TTC549 (cell line): Measurements from ENCODE around the gene MEAK7.

Experiments used
- FAIRE-seq: peaks from 2 replicates; lab custom pipeline; 2012; peaks lifted over from hg19 to GRCh38; lab: Jason Lieb, UNC

Gene MEAK7

DNA sequence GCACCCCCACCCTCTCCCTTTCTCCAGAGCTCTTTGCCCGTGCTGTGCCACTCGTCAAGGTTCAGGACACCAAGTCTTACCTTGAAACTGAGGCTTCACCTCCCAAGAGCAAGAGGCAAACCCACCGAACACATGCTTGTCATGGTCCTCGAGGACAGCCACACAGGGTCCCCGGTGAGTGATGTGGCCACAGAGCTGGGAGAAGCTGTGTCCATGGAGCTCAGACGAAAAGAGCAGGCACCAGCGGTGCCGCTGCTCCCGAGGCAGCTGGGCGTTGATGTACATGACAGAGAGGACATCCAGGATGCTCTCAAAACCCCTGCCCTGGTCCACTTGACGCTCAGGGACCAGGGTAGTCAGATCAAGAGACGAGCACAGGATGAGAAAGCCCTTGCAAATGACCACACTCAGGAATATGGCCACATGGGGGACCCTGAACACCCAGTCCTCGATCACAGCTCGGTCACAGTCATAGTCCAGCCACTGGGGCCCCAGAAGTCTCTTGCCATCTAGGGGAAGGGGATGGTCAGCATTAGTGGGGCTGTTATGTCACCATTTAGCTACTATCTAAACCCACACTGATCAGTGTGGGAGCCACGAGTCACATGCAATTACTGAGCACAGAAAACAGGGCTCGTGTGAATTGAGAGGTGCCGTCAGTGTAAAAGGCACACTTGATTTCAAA is 17.8 kb downstream of the MEAK7 start:
- no peak for FAIRE-seq

DNA sequence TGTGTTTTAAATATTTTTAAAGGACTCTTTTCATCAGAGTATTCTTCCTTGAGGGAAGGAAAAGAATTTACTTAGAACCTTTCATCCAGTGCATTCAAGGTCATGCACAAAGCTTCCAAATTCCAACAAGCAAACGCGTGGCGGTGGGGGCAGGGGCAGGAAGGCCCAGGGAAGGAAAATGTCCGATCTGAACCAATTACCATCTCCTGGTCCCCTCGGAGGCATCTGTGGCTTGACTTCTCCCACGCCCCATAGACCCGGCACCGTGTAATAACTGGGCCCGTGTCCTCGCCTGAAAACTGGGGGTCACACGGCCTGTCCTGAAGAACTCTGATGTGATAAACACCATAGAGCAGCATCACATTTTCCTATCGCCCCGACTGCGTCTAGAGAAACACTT is 18.3 kb downstream of the MEAK7 start:
- FAIRE-seq, result no peak

DNA sequence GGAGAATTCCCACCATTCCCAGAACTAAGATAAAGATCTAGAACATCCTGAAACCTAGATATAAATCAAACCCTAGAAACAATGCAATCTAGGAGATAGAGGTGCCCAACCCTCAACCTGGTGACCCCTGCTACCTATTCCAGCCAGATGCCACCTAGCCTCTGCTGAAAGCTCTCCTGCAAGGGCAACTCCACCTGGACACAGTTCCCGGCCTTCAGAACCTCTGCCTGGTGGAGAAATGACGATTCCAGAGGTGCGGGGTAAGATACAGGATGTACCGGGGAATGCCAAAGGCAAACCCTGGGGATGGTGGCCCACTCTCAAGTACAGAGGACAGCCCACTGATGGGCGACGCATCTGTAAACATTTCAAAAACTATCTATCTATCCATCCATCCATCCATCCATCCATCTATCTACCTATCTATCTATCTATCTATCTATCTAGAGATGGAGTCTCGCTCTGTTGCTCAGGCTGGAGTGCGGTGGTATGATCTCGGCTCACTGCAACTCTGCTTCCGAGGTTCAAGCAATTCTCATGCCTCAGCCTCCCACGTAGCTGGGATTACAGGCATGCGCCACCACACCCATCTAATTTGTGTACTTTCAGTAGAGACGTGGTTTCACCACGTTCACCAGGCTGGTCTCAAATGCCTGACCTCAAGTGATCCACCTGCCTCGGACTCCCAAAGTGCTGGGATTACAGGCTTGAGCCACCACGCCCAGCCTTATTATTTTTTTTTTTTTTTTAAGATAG is 19.0 kb downstream of the MEAK7 start:
- no peak for FAIRE-seq

- FAIRE-seq, result no peak
These were observed 19.7 kb downstream of the MEAK7 start for GRCh38 chr16:84484579-84485254.

- no peak for FAIRE-seq
These were observed 20.4 kb downstream of the MEAK7 start for GRCh38 chr16:84483882-84484565.

GRCh38 chr16:84482951-84483881 is 21.2 kb downstream of the MEAK7 start:
- no peak for FAIRE-seq

GRCh38 chr16:84482001-84482891 is 22.2 kb downstream of the MEAK7 start:
- no peak for FAIRE-seq

GRCh38 chr16:84481051-84481735 is 23.3 kb downstream of the MEAK7 start:
- no peak for FAIRE-seq

DNA sequence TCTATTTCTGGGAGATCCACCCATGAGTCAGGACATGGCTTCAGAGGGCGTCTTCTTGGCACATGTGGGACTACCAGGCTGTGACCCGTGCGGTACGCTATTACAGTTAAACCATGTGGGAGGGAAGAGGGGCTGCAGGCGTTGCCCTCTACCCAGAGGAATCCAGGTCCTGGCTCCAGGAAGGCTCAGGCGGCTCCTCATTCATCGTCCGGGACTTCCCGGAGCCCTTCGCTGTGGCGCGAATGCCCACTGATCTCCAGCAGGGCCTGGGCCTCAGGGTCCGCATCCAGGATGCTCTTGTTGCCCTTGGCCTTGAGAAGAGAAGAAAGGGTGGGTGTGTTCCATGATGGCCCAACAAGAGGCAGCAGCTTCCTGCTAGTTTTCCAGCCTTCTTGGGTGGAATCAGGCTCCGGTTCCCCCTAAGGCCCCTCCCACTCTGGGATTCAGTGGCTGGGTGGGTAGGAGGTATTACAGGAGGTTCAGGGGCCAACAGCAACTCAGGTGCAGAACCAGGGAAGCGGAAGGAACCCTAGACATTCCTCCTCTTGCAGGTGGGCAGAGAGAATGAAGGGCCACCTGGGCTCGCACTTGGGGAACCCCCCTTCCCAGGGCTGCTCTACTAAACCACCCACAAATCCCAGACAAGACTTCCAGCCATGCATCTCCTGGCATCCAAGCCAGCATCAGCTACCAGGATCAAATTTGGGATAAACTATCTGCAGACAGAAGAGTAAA is 24.6 kb downstream of the MEAK7 start:
- FAIRE-seq, result no peak

DNA sequence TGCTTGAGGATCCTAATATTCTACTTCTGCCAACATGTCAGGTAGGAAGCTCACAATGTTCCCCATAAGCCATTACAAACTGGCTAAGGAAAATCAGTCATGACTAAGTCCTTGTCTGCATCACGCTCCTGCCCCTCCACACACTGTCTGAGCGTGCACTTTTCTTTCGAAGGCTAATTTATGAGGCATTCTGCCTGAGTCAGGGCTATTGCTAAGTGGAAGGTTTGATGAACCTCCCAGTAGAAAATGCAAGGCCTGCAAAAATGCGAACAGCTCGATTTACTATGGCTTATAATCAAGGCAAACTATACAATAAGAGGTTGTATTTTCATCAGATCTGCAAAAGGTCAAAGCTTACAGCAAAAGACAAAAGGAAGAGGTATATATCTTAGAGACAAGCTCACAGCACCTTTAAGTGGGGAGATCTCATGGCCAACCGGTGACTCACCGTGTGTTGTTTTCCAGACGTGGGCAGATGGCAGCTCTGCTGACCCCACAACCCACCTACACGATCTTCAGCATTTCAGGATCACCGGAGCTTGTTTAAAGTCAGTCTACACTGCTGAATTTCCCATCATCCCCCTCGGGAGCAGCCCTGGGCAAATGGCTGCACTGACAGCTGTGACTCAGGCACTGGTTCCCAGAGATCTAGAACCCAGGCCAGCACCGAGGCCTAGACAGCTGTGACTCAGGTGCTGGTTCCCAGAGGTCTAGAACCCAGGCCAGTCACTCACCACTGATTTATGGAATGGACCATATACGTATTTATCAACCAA is 26.1 kb downstream of the MEAK7 start:
- no peak for FAIRE-seq

DNA sequence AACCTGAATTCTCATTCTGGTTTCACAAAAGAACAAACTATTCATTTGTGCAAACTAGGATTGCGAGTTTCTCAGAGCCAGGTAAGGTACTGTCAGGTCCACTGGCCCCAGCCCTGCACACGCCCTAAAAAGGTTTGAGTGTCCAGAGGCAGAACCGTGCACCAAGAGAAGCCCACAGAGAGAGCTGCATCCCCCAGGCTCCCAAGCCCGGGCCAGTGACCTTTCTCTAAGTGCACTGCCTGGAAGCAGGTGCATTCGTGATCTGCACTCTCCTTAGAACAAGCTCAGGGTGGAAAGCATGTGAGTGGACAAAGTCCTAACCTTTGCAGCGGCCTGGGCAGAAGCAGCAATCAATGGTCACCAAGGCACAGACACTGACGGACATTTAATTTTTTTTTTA is 26.8 kb downstream of the MEAK7 start:
- no peak for FAIRE-seq

DNA sequence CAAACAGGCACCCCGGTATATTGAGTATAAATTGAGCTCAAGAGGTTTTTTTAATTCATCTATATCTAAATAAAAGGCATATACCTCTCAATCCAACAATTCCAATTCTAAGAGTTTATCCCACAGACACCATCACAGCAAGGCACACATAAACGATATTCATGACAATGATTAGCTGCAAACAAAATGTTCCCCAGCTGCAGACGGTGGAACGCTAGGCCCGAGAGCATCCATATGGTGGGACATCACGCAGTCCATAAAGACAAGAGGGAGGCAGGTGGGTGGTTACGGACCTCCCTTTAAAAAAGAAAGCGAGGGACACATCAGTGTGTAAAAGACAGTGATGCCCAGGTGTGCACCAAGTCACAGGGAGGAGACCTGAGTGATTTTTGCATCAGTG is 28.1 kb downstream of the MEAK7 start:
- FAIRE-seq, result no peak

DNA sequence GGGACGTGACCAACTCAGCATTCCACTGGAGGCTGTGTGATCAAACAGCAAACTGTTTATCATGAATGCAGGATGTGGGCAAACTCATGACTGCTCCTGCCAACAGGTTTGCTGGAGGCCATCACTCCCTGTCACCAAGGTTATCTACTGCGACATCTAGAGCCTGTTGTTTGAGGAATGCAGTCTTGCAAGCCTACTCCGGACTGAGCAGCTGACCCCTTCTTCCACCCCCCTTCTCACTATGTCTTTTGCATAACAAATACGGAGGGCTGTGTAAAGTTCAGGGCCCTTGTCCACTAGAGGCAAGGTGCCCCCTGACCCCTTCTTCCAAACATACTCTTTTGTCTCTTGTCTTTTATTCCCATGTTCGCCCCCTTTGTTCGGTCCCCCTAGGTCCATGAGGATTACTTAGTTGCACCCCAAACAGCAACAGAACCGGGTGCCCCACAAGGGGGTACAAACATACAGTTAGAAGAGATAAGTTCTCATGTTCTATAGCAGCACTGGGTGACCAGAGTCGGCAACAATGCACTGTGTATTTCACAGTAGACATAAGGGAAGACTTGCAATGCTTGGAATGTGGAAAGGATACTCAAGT is 28.7 kb downstream of the MEAK7 start:
- no peak for FAIRE-seq

DNA sequence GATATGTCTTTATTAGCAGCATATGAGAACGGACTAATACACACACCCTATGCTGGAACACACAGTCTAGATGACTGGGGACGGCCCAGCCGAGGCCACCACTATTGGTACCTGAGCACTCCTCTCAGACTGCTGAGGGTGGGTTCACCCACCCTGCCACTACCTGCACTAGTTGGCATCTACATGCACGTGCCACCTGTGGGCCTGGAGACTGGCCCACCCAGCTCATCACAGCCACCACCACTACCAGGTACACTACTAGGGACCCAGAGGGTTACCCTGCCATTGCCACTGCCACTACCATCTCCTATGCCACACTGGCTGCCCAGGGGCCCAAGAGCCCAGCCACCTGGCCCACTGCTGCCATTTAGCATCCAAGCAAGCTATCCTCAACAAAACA is 32.5 kb downstream of the MEAK7 start:
- FAIRE-seq, result no peak

DNA sequence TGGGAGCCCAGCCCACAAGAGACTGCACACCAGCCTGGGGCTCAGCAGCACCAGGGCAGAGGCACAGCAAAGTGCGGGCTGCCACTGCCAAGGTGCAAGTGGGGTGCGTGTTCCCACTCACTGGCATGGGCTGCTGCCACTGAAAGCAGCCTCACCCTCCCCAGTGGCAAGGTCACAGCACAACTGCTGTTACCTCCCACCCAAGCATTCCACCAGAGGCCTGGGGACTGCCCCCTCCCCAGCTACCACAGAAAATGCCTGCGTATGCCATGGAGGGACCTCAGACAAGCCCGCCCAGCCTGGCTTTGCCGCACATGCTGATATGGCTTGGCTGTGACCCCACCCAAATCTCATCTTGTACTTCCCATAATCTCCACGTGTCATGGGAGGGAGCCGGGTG is 33.1 kb downstream of the MEAK7 start:
- no peak for FAIRE-seq

GRCh38 chr16:84467709-84468108 is 36.8 kb downstream of the MEAK7 start:
- no peak for FAIRE-seq

DNA sequence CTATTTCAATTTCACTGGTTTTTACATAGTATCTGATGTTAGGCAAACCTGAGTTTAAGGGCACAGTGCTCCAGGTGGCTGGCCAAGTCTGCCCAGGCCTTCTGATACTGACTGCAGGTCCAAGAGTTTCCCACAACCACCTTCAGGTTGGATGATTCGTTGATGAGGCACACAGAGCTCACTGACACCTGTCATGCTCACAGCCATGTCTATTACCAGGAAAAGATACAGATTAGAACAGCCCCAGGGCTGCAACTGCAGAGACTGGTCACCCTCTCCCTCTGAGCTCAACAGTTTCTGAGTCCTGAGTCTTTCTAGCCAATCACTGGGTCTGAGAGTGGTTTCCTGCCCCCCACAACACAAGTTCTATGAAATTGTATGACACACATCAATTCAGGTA is 37.2 kb downstream of the MEAK7 start:
- FAIRE-seq, result no peak

DNA sequence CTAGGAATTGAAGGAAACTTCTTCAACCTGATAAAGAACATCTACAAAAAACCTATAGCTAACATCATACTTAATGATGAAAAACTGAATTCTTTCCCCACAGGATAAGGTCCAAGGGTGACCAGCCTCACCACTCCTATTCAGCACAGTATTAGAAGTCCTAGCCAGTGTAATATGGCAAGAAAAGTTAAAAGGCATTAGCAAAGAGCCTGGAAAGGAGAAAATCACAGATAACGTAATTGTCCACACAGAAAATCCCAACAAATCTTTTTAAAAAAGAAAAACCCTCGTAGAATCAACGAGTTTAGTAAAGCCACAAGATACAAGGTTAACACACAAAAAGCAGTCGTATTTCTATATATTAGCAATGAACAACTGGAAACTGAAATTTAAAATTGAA is 37.8 kb downstream of the MEAK7 start:
- no peak for FAIRE-seq
